SK-N-MC (cell line): Measurements from ENCODE around the gene SVOP.
"Not testable (repeated sequence)": the region's sequence is repeated elsewhere in the genome, so short reads cannot be mapped to it uniquely, and the experiment has no call there.

Experiments used
- EZH2 ChIP-seq: fragments of 200-600 bp; sonication (generic); IDR thresholded peaks from one replicate; pipeline ENCODE4 v1.6.1; 2017; ENCODE audit warnings: antibody characterized with exemption
- POLR2AphosphoS5 ChIP-seq: IDR thresholded peaks from 2 replicates; pipeline ENCODE4 v1.6.1; 2012; ENCODE audit warnings: mild to moderate bottlenecking, low read depth, low read length, borderline replicate concordance

- TF ChIP-seq POLR2AphosphoS5, EZH2: not testable (repeated sequence)
Observed at GRCh38 chr12:108866083-108866482, 154.8 kb downstream of the SVOP start.
